ENCODE measurements around the gene TRAF7. TPM values are rescaled to one million over a fixed set of nuclear protein-coding genes. Genes with fewer than 3 reads are reported as not detected.

TRAF7 gene
- total RNA-seq, 3 donors from 2014 or later: 91.5 to 104 (median 94.0) TPM

- Histone ChIP-seq H3K36me3 (ENCODE audit: low read depth) (no peaks in the 10 kb centered on the region), H3K9me3 (no peaks in the 10 kb centered on the region), H3K4me3 (no peak overlapping the region), H3K4me1 (ENCODE audit: low read depth) (no peaks in the 10 kb centered on the region)
- no peak for DNase-seq
- intact Hi-C loops (cut with DNase I, micrococcal nuclease): no loop called here
- ATAC-seq: peak; percentile 6
- no peak for TF ChIP-seq CTCF (IDR thresholded peaks at IDR 0.05)
These were observed 29.4 kb downstream of the TRAF7 start for GRCh38 chr16:2184962-2185361.

- Histone ChIP-seq H3K4me3 (no peak overlapping the region), H3K4me1 (ENCODE audit: low read depth) (no peaks in the 10 kb centered on the region), H3K9me3 (no peaks in the 10 kb centered on the region), H3K36me3 (ENCODE audit: low read depth) (no peaks in the 10 kb centered on the region)
- intact Hi-C loops (cut with DNase I, micrococcal nuclease): no loop called here
- DNase-seq: no peak
- ATAC-seq: no peak
- TF ChIP-seq CTCF (IDR thresholded peaks at IDR 0.05): no peak
These were observed 30.5 kb downstream of the TRAF7 start for GRCh38 chr16:2186064-2186463.

- H3K4me3 ChIP-seq: no peak overlapping the region
- H3K9me3 ChIP-seq: no peaks in the 10 kb centered on the region
- ATAC-seq: no peak
- intact Hi-C loops (cut with DNase I, micrococcal nuclease): no loop called here
- DNase-seq: no peak
- H3K36me3 ChIP-seq (ENCODE audit: low read depth): no peaks in the 10 kb centered on the region
- no peak for TF ChIP-seq CTCF (IDR thresholded peaks at IDR 0.05)
- H3K4me1 ChIP-seq (ENCODE audit: low read depth): no peaks in the 10 kb centered on the region
These were observed 30.9 kb downstream of the TRAF7 start for GRCh38 chr16:2186505-2186904.

DNA sequence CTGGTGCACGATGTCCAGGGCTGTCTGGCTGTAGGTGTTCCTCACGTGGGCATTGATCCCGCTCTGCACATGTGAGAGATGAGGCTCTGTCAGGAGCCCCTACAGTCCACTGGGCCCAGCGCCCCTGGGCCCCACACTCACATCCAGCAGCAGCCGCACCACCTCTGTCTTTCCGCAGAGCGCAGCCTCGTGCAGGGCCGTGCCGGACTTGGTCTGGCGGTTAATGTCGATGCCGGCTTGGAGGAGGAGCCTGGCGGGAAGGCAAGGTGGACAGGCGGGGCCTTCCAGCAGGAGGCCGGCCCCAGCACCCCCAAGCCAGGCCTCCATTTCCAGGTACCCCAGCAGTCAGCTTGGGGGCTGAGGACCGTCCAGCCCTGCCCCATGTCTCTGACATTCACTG is 31.6 kb downstream of the TRAF7 start:
- TF ChIP-seq CTCF (IDR thresholded peaks at IDR 0.05): no peak
- H3K9me3 ChIP-seq: no peaks in the 10 kb centered on the region
- H3K36me3 ChIP-seq (ENCODE audit: low read depth): no peaks in the 10 kb centered on the region
- no peaks in the 10 kb centered on the region for H3K4me1 ChIP-seq (ENCODE audit: low read depth)
- ATAC-seq: peak; percentile 32
- H3K4me3 ChIP-seq: no peak overlapping the region
- intact Hi-C loops (cut with DNase I, micrococcal nuclease): no loop called here
- no peak for DNase-seq

DNA sequence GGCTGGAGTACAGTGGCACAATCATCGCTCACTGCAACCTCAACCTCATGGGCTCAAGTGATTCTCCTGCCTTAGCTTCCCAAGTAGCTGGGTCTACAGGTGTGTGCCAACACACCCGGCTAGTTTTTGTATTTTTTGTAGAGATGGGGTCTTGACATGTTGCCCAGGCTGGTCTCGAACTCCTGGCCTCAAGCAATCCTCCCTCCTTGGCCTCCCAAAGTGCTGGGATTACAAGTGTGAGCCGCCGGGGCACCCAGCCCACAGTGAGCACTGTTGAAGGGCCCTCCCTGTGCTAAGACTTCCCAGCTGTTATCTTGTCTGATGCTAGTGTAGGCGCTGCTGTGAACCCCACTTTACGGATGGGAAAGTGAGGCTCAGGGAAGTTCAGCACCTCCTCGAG is 32.8 kb downstream of the TRAF7 start:
- DNase-seq (no peak), ATAC-seq (no peak)
- H3K9me3 ChIP-seq: no peaks in the 10 kb centered on the region
- no peak for TF ChIP-seq CTCF (IDR thresholded peaks at IDR 0.05)
- no peak overlapping the region for H3K4me3 ChIP-seq
- H3K4me1 ChIP-seq (ENCODE audit: low read depth): no peaks in the 10 kb centered on the region
- no peaks in the 10 kb centered on the region for H3K36me3 ChIP-seq (ENCODE audit: low read depth)
- intact Hi-C loops (cut with DNase I, micrococcal nuclease): no loop called here

DNA sequence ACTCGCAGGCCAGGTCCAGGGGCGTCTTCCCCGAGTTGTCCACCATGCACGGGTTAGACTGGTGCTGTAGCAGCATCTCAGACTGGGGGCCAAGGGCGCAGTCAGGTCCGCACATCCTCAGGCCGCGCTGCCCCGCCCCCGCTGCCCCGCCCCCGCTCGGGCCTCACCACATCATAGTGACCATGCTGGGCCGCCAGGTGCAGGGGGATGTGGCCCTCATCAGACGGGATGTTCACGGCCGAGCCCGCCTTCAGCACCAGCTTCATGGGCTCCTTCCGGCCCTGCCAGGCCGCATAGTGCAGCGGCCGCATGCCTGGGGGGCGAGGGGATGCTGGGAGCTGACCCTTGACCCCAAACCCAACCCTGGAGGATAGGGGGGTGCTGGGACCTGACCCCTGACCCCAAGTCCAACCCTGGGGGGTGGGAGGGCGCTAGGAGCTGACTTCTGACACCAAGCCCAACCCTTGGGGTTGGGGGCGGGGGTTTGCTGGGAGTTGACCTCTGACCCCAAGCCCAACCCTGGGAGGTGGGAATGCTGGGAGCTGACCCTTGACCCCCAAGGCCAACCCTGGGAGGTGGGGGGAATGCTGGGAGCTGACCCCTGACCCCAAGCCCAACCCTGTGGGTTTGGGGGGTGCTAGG is 33.8 kb downstream of the TRAF7 start:
- no peaks in the 10 kb centered on the region for H3K36me3 ChIP-seq (ENCODE audit: low read depth)
- ATAC-seq (no peak), DNase-seq (no peak)
- H3K4me1 ChIP-seq (ENCODE audit: low read depth): no peaks in the 10 kb centered on the region
- no peaks in the 10 kb centered on the region for H3K9me3 ChIP-seq
- intact Hi-C loops (cut with DNase I, micrococcal nuclease): no loop called here
- no peak for TF ChIP-seq CTCF (IDR thresholded peaks at IDR 0.05)
- no peak overlapping the region for H3K4me3 ChIP-seq

All from mucosa of descending colon (tissue), 3 donors.